Omental fat pad (tissue), 4 donors: ENCODE measurements around the gene TNNC1. TPM values are rescaled to one million over a fixed set of nuclear protein-coding genes. Genes with fewer than 3 reads are reported as not detected.

Experiments
- ATAC-seq: fragments of 150-250 bp; one replicate; pipeline ENCODE4 v1.9.1; 2016; ENCODE audit warnings: mild to moderate bottlenecking, moderate library complexity; ENCODE audit not compliant: low FRiP score
- DNase-seq: peaks from one replicate; pipeline ENCODE4 v3.0.0-alpha.2; 2019; ENCODE audit warnings: low spot score
- CTCF ChIP-seq, 3 donors: fragments of 450-650 bp; IDR thresholded peaks; one replicate each; pipeline ENCODE4 v1.5.1; 2016 to 2017; ENCODE audit warnings: antibody characterized with exemption in 3 of 3, mild to moderate bottlenecking in 3 of 3, moderate library complexity in 2 of 3
- total RNA-seq, 4 donors: library from RNA; depleted of rRNA; stranded (reverse); fragments of >200 nt; gene quantifications; one replicate each; pipeline ENCODE4 v1.1.0, GENCODE V29; 2016

The TNNC1 gene
- total RNA-seq, 4 donors from 2014 or later = 2.4 to 2.5 TPM; not detected in 2

GRCh38 chr3:52402706-52403270, 51.1 kb downstream of the TNNC1 start:
- DNase-seq (no peak), ATAC-seq (no peak)
- no peak for TF ChIP-seq CTCF (IDR thresholded peaks at IDR 0.05)

GRCh38 chr3:52402101-52402521, 51.7 kb downstream of the TNNC1 start:
- no peak for ATAC-seq
- no peak for DNase-seq
- TF ChIP-seq CTCF (IDR thresholded peaks at IDR 0.05) = no peak

GRCh38 chr3:52401551-52401950, 52.3 kb downstream of the TNNC1 start:
- DNase-seq = no peak
- ATAC-seq = no peak
- no peak for TF ChIP-seq CTCF (IDR thresholded peaks at IDR 0.05)

Other genes starting within 250 kb of the TNNC1 start
- gene TLR9, start 228.4 kb downstream of the TNNC1 start, total RNA-seq = under 1 TPM in 1 of 4 donors, not detected in 3; 0.19 TPM
- 100 to 1,000 TPM in 1 of 4 donors, 10 to 100 TPM in 3; 50.1 to 116 (median 78.3) TPM for gene TWF2, start 214.9 kb downstream of the TNNC1 start, total RNA-seq
- 10 to 100 TPM; 17.0 to 32.2 (median 23.9) TPM for gene PPM1M, start 208.3 kb downstream of the TNNC1 start, total RNA-seq
- gene WDR82, start 175.4 kb downstream of the TNNC1 start, total RNA-seq = 10 to 100 TPM; 42.9 to 56.9 (median 51.4) TPM
- 10 to 100 TPM; 12.7 to 63.5 (median 41.4) TPM for gene GLYCTK, start 166.2 kb downstream of the TNNC1 start, total RNA-seq
- gene DNAH1, start 137.7 kb downstream of the TNNC1 start, total RNA-seq = 10 to 100 TPM in 3 of 4 donors, 1 to 10 TPM in 1; 6.7 to 24.9 (median 14.1) TPM
- 10 to 100 TPM; 44.6 to 73.0 (median 57.4) TPM for gene BAP1, start 44.0 kb downstream of the TNNC1 start, total RNA-seq
- 10 to 100 TPM in 2 of 4 donors, 1 to 10 TPM in 2; 5.5 to 12.9 (median 9.1) TPM for gene PHF7, start 43.4 kb downstream of the TNNC1 start, total RNA-seq
- gene SEMA3G, start 8.9 kb downstream of the TNNC1 start, total RNA-seq = 100 to 1,000 TPM in 3 of 4 donors, 10 to 100 TPM in 1; 21.3 to 200 (median 131) TPM
- gene NISCH, start 1.6 kb upstream of the TNNC1 start, total RNA-seq = 10 to 100 TPM; 59.8 to 82.3 (median 68.5) TPM
- 100 to 1,000 TPM; 231 to 610 (median 304) TPM for gene STAB1, start 41.3 kb upstream of the TNNC1 start, total RNA-seq
- 10 to 100 TPM; 18.3 to 50.3 (median 39.5) TPM for gene NT5DC2, start 79.8 kb upstream of the TNNC1 start, total RNA-seq
- 10 to 100 TPM in 2 of 4 donors, 1 to 10 TPM in 2; 3.2 to 27.9 (median 13.8) TPM for gene UQCC5, start 82.6 kb upstream of the TNNC1 start, total RNA-seq
- 100 to 1,000 TPM in 3 of 4 donors, 10 to 100 TPM in 1; 89.4 to 118 (median 114) TPM for gene PBRM1, start 231.9 kb upstream of the TNNC1 start, total RNA-seq
- gene GNL3, start 232.0 kb upstream of the TNNC1 start, total RNA-seq = 100 to 1,000 TPM in 2 of 4 donors, 10 to 100 TPM in 2; 55.8 to 371 (median 93.0) TPM